ENCODE data around the gene NOP14.
"Not testable (repeated sequence)": the region's sequence is repeated elsewhere in the genome, so short reads cannot be mapped to it uniquely, and the experiment has no call there.

Gene NOP14

GRCh38 chr4:2961421-2961810, 1.8 kb downstream of the NOP14 start:
- DNase-seq, result no peak

DNA sequence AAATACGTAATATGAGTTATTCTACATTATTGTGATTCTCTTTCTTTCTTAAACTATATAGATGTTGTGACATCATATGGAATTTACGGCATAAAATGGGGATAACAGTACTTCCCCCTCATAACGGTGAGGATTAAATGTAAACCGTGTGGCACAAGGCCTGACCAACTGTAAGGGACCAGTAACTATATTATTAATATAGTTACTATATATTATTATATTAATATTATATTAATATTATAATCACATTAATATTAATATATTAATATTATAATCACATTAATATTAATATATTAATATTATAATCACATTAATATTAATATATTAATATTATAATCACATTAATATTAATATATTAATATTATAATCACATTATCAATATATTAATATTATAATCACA, 2.8 kb downstream of the NOP14 start:
- not testable (repeated sequence) for DNase-seq

GRCh38 chr4:2958446-2958845, 4.8 kb downstream of the NOP14 start:
- no peak for DNase-seq

- DNase-seq, result not testable (repeated sequence)
Measured at GRCh38 chr4:2955186-2956044, 7.8 kb downstream of the NOP14 start.

DNA sequence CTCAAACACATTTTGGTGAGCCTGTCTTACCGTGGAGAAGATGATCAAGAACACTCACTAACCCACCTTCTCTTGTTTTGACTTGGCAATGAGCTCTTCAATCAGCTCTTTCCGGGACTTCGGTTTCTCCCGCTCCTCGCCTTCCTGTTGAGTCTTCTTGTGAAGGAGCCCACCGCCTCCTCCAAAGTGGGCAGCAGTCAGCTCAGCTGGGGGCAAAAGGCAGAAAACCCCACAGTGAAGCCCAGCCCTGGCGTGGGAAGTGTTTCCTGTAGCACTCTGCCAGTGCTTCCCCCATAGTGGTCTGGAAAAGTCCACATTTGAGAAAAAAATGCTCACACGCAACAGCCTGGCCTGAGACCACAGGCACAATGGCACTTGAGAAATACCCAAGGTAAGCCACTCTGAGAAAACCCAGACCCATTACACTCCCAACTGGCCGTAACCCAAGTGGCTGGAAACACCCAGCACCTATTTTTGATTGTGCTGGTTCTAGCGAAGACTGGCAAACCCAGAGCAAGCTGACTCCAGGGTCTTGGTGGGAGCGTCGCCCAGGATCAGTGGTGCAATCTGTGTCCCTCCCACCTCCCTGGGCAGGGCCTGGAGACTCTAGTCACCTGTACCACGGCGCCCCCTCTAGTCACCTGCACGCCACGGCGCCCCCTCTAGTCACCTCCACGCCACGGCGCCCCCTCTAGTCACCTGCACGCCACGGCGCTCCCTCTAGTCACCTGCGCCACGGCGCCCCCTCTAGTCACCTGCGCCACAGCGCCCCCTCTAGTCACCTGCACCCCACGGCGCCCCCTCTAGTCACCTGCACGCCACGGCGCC, 8.6 kb downstream of the NOP14 start:
- peak; percentile 31 for DNase-seq

DNA sequence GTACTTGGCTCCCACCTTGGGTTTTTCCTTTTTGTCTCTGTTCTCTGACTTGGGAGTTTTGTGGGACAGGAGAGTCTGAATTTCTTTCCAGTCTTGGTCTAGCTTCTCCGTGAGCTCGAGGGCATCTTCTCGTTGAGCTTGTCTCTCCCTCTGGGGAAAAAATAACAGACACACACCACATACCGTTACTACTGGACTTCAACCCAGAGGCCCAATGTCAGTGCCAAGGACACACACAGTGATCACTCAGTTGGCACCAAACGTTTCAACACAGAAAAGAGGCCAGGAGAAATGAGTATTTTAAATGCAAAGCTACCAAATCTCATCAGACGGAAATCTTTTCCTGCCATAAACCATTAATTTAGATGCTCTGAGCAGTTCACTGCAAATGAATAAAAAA, 9.7 kb downstream of the NOP14 start:
- DNase-seq, result no peak

- DNase-seq, result no peak
Measured at GRCh38 chr4:2950221-2950989, 12.8 kb downstream of the NOP14 start.

DNA sequence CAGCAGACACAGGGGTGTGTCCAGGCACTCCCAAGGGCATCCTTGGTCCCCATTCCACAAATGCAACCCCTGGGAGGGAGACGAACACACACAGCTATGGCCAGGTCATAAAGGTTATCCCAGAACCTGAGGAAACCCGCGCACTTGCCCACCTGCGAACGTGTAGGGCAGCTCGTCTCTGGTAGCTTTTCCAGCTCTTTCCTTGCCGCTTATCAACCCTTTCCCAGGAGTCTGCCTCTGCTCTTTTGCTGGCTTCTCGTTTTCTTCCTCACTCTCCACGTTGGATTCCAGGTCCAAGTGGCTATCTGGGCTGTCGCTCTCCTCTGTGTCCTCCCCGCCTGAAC, 13.5 kb downstream of the NOP14 start:
- DNase-seq, result no peak

- DNase-seq, result peak; percentile 37
Measured at GRCh38 chr4:2948895-2949781, 14.1 kb downstream of the NOP14 start.

- no peak for DNase-seq
Measured at GRCh38 chr4:2947926-2948325, 15.3 kb downstream of the NOP14 start.

- DNase-seq, result no peak
Measured at GRCh38 chr4:2946812-2947600, 16.2 kb downstream of the NOP14 start.

GRCh38 chr4:2945619-2946604, 17.3 kb downstream of the NOP14 start:
- not testable (repeated sequence) for DNase-seq

DNA sequence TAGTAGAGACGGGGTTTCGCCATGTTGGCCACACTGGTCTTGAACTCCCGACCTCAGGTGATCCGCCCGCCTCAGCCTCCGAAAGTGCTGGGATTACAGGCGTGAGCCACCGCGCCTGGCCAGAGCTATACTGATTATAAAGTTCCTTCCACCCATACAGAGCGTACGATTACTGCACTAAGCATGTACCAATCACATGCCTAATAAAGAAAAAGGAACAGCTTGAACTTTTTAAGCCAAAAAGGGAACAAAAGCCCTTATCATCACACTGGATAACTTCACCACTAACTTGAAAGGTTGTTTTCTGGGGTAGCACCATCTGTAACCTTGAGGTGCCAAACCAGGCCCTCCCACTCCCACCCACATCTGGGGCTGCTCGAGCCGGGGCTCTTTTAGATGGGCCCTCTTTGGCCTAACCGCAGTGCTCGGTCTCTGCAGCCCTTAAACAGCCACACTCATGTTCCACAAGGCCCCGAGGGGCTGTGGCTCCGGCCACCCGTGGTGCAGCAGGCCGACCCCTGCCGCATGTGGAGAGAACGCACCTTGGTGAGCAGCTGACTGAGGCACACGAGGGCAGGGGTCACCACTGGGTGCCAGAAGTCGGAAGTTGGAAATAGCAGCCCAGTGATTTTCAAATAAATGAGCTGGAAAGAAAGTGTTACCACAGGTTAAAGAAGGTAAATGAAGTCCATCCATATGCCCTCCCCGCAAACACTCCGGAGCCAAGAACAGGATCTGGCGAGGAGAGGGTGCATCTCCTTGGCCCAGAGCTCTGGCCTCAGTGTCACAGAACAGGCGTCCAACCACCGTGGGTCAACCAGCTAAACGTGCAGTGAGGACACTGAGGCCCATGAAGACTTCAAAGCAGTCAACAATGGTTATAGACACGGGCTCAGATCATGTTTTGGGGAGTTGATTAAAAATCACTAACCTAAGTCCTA, 18.4 kb downstream of the NOP14 start:
- peak; percentile 43 for DNase-seq

DNA sequence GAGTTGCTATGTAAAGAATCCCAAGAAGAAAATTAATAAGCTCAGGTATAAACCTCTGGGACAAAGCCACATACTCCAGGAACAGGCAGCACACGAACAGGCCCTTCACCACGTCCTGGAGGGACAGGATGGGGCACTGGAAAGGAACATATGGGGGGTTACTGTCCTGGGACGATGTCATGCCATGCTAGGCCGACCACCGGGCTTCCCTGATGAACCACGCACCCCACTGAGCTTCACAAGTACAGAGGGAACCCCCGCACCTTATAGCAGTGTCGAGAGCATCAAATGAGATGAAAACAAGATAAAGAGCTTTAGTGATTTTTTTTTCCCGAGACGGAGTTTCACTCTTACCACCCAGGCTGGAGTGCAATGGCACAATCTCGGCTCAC, 19.1 kb downstream of the NOP14 start:
- no peak for DNase-seq

DNA sequence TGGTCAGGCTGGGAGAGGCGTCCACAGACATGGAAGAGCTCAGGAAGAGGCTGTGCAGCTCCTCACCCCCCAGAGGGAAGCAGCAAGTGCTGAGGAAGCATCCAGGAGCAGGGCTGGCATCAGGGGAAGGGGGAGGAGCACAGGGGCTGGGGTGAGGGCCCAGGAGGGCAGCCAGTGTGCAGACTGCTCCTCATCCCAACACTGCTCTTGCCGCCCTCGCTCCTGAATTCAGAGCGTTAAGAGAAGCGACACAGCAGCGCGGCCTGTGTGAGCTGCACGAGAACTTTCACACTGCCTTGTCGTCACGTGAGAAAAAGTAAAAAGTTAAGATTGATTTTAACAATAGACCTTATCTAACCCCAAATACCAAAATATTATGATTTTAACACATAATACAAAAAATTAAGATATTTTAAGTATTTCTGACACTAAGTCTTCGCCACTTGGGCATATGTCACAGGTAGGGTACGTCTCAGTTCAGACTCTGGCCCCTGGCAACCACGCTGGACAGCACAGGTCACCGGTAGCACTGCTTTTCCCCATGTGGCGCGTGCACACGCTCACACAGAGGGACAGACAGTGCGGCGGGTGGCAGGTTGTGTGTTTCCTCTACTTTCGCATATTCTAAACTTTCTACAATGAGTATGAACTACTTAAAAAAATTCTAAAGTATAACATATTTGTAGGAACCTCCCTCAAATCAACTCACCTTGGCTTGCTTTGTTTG, 19.7 kb downstream of the NOP14 start:
- no peak for DNase-seq

DNA sequence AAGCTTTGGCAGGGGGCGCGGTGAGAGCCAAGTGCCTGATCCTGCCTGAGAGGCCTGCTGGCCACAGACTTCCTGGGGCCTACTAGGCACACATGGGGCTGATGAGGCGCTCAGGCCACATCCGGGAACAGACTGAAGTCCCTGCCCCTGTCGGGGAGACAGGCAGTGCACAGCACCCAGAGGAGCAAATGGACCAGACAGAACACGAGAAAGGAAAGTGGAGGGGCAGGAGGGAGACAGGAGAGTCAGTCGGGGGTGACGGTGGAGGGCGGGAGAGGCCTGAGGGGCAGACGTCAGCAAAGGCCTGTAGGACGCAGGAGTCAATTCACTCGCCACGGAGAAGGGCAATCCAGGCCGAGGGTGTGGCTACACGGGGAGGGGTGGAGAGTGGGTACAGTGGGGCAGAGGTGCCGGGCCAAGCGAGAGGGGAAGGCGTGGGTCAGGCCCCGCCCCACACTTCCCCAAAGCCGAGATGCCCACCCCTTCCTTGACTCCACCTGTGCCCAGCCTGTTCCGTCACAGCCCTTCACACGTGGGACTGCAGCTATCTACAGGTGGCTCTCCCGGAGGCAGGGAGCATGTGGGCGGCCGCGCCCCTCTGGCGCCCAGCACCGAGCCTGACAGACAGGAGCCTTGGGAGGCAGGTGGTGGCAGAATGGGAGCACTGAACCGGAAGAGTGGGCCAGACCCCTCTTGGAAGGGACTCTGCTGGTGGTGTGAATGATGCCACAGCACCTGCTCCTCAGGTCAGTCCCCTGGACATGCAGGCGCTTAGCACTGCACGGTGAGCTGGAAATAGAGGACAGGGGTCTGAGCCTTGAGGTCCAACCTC, 20.5 kb downstream of the NOP14 start:
- no peak for DNase-seq

GRCh38 chr4:2942037-2942531, 21.1 kb downstream of the NOP14 start:
- DNase-seq, result no peak

Data from inflammatory macrophage treated with lipopolysaccharide for 4 hours (primary cell).